HG03460 (cell line): ENCODE data around the gene PPP1R27.

ENCODE experiments used
- ATAC-seq: cut with Tn5 transposase; IDR thresholded peaks from one replicate; pipeline ENCODE4 v1.9.1; 2021; ENCODE audit not compliant: unreplicated experiment

The PPP1R27 gene

GRCh38 chr17:81863123-81863675 lies 28.3 kb upstream of the PPP1R27 start:
- ATAC-seq: no peak

GRCh38 chr17:81860756-81861568 lies 26.1 kb upstream of the PPP1R27 start:
- ATAC-seq: peak; percentile 78

- ATAC-seq: peak; percentile 4
These were observed 25.3 kb upstream of the PPP1R27 start, which contains the start of gene P4HB for GRCh38 chr17:81859906-81860755. TSS of gene P4HB (minus strand) at chr17:81860535. CDS start at chr17:81860471, 64 bp downstream.

GRCh38 chr17:81858967-81859905 lies 24.4 kb upstream of the PPP1R27 start:
- ATAC-seq: no peak

GRCh38 chr17:81858170-81858966 lies 23.5 kb upstream of the PPP1R27 start:
- ATAC-seq: no peak

- no peak for ATAC-seq
These were observed 20.3 kb upstream of the PPP1R27 start for GRCh38 chr17:81854974-81855774.

- ATAC-seq: no peak
These were observed 17.4 kb upstream of the PPP1R27 start for GRCh38 chr17:81852237-81852636.

GRCh38 chr17:81851423-81851822 lies 16.6 kb upstream of the PPP1R27 start:
- ATAC-seq: no peak

- no peak for ATAC-seq
These were observed 14.6 kb upstream of the PPP1R27 start for GRCh38 chr17:81849457-81849856.

GRCh38 chr17:81846743-81847689 lies 12.2 kb upstream of the PPP1R27 start:
- no peak for ATAC-seq

GRCh38 chr17:81845881-81846742 lies 11.3 kb upstream of the PPP1R27 start:
- no peak for ATAC-seq

- no peak for ATAC-seq
These were observed 10.5 kb upstream of the PPP1R27 start for GRCh38 chr17:81845361-81845760.

GRCh38 chr17:81844887-81845286 lies 10.0 kb upstream of the PPP1R27 start:
- ATAC-seq: no peak

GRCh38 chr17:81844327-81844851 lies 9.5 kb upstream of the PPP1R27 start:
- no peak for ATAC-seq

- no peak for ATAC-seq
These were observed 9.0 kb upstream of the PPP1R27 start for GRCh38 chr17:81843713-81844326.
